NCI-H748 (cell line): ENCODE measurements around the gene CCT3.
"Not testable (repeated sequence)": the region's sequence is repeated elsewhere in the genome, so short reads cannot be mapped to it uniquely, and the experiment has no call there.

ENCODE experiments used
- DNase-seq: peaks from one replicate; lab custom pipeline; 2025; ENCODE audit not compliant: unreplicated experiment; lab: John Stamatoyannopoulos, UW

CCT3 gene

GRCh38 chr1:156337052-156337887, 822 bp downstream of the CCT3 start:
- no peak for DNase-seq

- DNase-seq, result no peak
Measured at GRCh38 chr1:156336242-156336641, 1.9 kb downstream of the CCT3 start.

- not testable (repeated sequence) for DNase-seq
Measured at GRCh38 chr1:156323179-156323578, 14.9 kb downstream of the CCT3 start.

- DNase-seq, result no peak
Measured at GRCh38 chr1:156320560-156320959, 17.5 kb downstream of the CCT3 start.

GRCh38 chr1:156319664-156320063, 18.4 kb downstream of the CCT3 start:
- peak; percentile 9 for DNase-seq

- DNase-seq, result no peak
Measured at GRCh38 chr1:156316909-156317308, 21.2 kb downstream of the CCT3 start.

GRCh38 chr1:156310962-156311361, 27.1 kb downstream of the CCT3 start:
- DNase-seq, result no peak

- DNase-seq, result no peak
Measured at GRCh38 chr1:156308078-156308477, 30.0 kb downstream of the CCT3 start.

GRCh38 chr1:156305215-156305614, 32.9 kb downstream of the CCT3 start:
- no peak for DNase-seq

- DNase-seq, result no peak
Measured at GRCh38 chr1:156303241-156303640, 34.9 kb downstream of the CCT3 start.

- no peak for DNase-seq
Measured at GRCh38 chr1:156298852-156299357, 39.2 kb downstream of the CCT3 start, which contains the start of gene VHLL. VHLL (minus strand) TSS chr1:156299307; CDS start chr1:156299189, 118 bp downstream.

- peak; percentile 51 for DNase-seq
Measured at GRCh38 chr1:156295391-156295947, 42.6 kb downstream of the CCT3 start, which contains the start of gene GLMP. GLMP (minus strand) TSS chr1:156295679; CDS start chr1:156295645, 34 bp downstream.

- DNase-seq, result no peak
Measured at GRCh38 chr1:156293895-156294294, 44.2 kb downstream of the CCT3 start.

- DNase-seq, result no peak
Measured at GRCh38 chr1:156293098-156293434, 45.0 kb downstream of the CCT3 start.

GRCh38 chr1:156291226-156292061, 46.6 kb downstream of the CCT3 start:
- peak; percentile 89 for DNase-seq

- no peak for DNase-seq
Measured at GRCh38 chr1:156289857-156290256, 48.2 kb downstream of the CCT3 start.

- DNase-seq, result no peak
Measured at GRCh38 chr1:156286061-156286460, 52.0 kb downstream of the CCT3 start.

GRCh38 chr1:156285437-156285836, 52.7 kb downstream of the CCT3 start:
- no peak for DNase-seq

- DNase-seq, result no peak
Measured at GRCh38 chr1:156284757-156285156, 53.3 kb downstream of the CCT3 start.

- DNase-seq, result peak; percentile 81
Measured at GRCh38 chr1:156284112-156284511, 54.0 kb downstream of the CCT3 start, which contains the start of gene TMEM79. TMEM79 (plus strand) TSS chr1:156284325; CDS start chr1:156285227, 902 bp downstream.

- no peak for DNase-seq
Measured at GRCh38 chr1:156283521-156283920, 54.6 kb downstream of the CCT3 start.
